Nephron progenitor cell (in vitro differentiated cells): ENCODE results near the gene TARBP2.
A peak's percentile ranks its signal among the peaks of the same experiment; 100 is the strongest.

Source experiments
- DNase-seq: peaks from one replicate; pipeline ENCODE4 v3.0.0; 2021
- H3K27ac Mint-ChIP-seq: 2 replicates; pipeline ENCODE4 v1.8.0; 2021; ENCODE audit warnings: mild to moderate bottlenecking, moderate library complexity, mixed read lengths
- H3K27me3 Mint-ChIP-seq: 2 replicates; pipeline ENCODE4 v1.8.0; 2021; ENCODE audit warnings: mild to moderate bottlenecking, low read depth, mixed read lengths; ENCODE audit not compliant: poor library complexity
- H3K36me3 Mint-ChIP-seq: 2 replicates; pipeline ENCODE4 v1.8.0; 2021; ENCODE audit warnings: low read depth, mixed read lengths
- H3K4me1 Mint-ChIP-seq: 2 replicates; pipeline ENCODE4 v1.8.0; 2021; ENCODE audit warnings: mixed read lengths
- H3K4me3 Mint-ChIP-seq: 2 replicates; pipeline ENCODE4 v1.8.0; 2021; ENCODE audit warnings: mild to moderate bottlenecking, moderate library complexity, mixed read lengths
- H3K9me3 Mint-ChIP-seq: 2 replicates; pipeline ENCODE4 v1.8.0; 2021; ENCODE audit warnings: mild to moderate bottlenecking, moderate library complexity, mixed read lengths
- CTCF ChIP-seq: fragments of 200-600 bp; sonication (generic); IDR thresholded peaks from 2 replicates; pipeline ENCODE4 v1.5.0; 2021; ENCODE audit warnings: antibody characterized with exemption

TARBP2 gene

GRCh38 chr12:53456654-53457366, 44.3 kb upstream of the TARBP2 start:
- peaks cover 80% of the 10 kb centered on the region for H3K36me3 Mint-ChIP-seq
- H3K9me3 Mint-ChIP-seq = no peaks in the 10 kb centered on the region
- peak overlapping the region; percentile 36 for H3K4me3 Mint-ChIP-seq
- H3K4me1 Mint-ChIP-seq = peaks cover 63% of the 10 kb centered on the region
- DNase-seq = no peak
- no peak overlapping the region for H3K27ac Mint-ChIP-seq
- H3K27me3 Mint-ChIP-seq = no peaks in the 10 kb centered on the region
- TF ChIP-seq CTCF = no peak

- Mint-ChIP-seq H3K27me3 (no peaks in the 10 kb centered on the region), H3K4me3 (peak overlapping the region; percentile 9), H3K9me3 (no peaks in the 10 kb centered on the region), H3K36me3 (peaks cover 85% of the 10 kb centered on the region), H3K4me1 (peaks cover 58% of the 10 kb centered on the region), H3K27ac (peak overlapping the region; percentile 88)
- no peak for TF ChIP-seq CTCF
- no peak for DNase-seq
Measured at GRCh38 chr12:53459097-53459496, 42.0 kb upstream of the TARBP2 start.

GRCh38 chr12:53461059-53461458, 40.0 kb upstream of the TARBP2 start:
- Mint-ChIP-seq H3K27me3 (no peaks in the 10 kb centered on the region), H3K36me3 (peaks cover 77% of the 10 kb centered on the region), H3K4me1 (peaks cover 48% of the 10 kb centered on the region), H3K9me3 (no peaks in the 10 kb centered on the region), H3K4me3 (no peak overlapping the region), H3K27ac (peak overlapping the region; percentile 14)
- TF ChIP-seq CTCF = no peak
- DNase-seq = no peak

- peaks cover 78% of the 10 kb centered on the region for H3K36me3 Mint-ChIP-seq
- no peak overlapping the region for H3K4me3 Mint-ChIP-seq
- no peak overlapping the region for H3K27ac Mint-ChIP-seq
- peaks cover 49% of the 10 kb centered on the region for H3K4me1 Mint-ChIP-seq
- TF ChIP-seq CTCF = no peak
- no peak for DNase-seq
- H3K9me3 Mint-ChIP-seq = no peaks in the 10 kb centered on the region
- no peaks in the 10 kb centered on the region for H3K27me3 Mint-ChIP-seq
Measured at GRCh38 chr12:53461591-53461990, 39.5 kb upstream of the TARBP2 start.

- Mint-ChIP-seq H3K4me1 (peaks cover 44% of the 10 kb centered on the region), H3K27ac (no peak overlapping the region), H3K9me3 (no peaks in the 10 kb centered on the region), H3K36me3 (peaks cover 86% of the 10 kb centered on the region), H3K27me3 (no peaks in the 10 kb centered on the region), H3K4me3 (no peak overlapping the region)
- no peak for DNase-seq
- no peak for TF ChIP-seq CTCF
Measured at GRCh38 chr12:53462935-53463334, 38.1 kb upstream of the TARBP2 start.
